PC-3 (cell line): ENCODE data around the gene PDCD10. TPM values are rescaled to one million over a fixed set of nuclear protein-coding genes. Genes with fewer than 3 reads are reported as not detected.

Source experiments
- ATAC-seq: fragments of 200-7000 bp; cut with Tn5 transposase; 2 replicates; pipeline ENCODE4 v1.9.1; 2020; ENCODE audit warnings: mild to moderate bottlenecking, moderate library complexity
- BruUV-seq: library from RNA; stranded (reverse); fragments of 400-500 nt; replicated peaks from 2 replicates; lab custom pipeline; 2021; lab: Mats Ljungman, UMichigan
- CTCF ChIA-PET: fragments of 300-600 bp; sonication (Branson Sonifier 250); formaldehyde crosslinking; loops from one replicate; lab custom pipeline; 2022; ENCODE audit warnings: antibody characterized with exemption; lab: Charles Lee
- POLR2A ChIA-PET: fragments of 300-600 bp; sonication (Branson Sonifier 250); formaldehyde crosslinking; loops from one replicate; lab custom pipeline; 2022; ENCODE audit warnings: antibody characterized with exemption; ENCODE audit not compliant: unreplicated experiment; lab: Charles Lee
- DNase-seq: peaks from one replicate; pipeline ENCODE4 v3.0.0-alpha.2; 2015
- H2AFZ ChIP-seq: fragments of 300-600 bp; sonication (generic); 2 replicates; pipeline ENCODE4 v1.6.0; 2016; ENCODE audit warnings: antibody characterized with exemption, low read length
- H3F3A ChIP-seq: fragments of 300-600 bp; sonication (generic); one replicate; pipeline ENCODE4 v1.6.0; 2017; ENCODE audit warnings: antibody characterized with exemption, low read length, control low read depth, mild to moderate bottlenecking; ENCODE audit not compliant: unreplicated experiment
- H3K27ac ChIP-seq: fragments of 300-600 bp; sonication (generic); 2 replicates; pipeline ENCODE4 v1.5.1; 2016; ENCODE audit warnings: mild to moderate bottlenecking, low read length
- H3K27me3 ChIP-seq: fragments of 300-600 bp; sonication (generic); 2 replicates; pipeline ENCODE4 v1.6.1; 2016; ENCODE audit warnings: low read length, mixed read lengths
- H3K36me3 ChIP-seq: fragments of 300-600 bp; sonication (generic); 2 replicates; pipeline ENCODE4 v1.6.1; 2016; ENCODE audit warnings: low read depth, mixed run types, low read length, mixed read lengths
- H3K4me1 ChIP-seq: fragments of 300-600 bp; sonication (generic); 2 replicates; pipeline ENCODE4 v1.5.1; 2016; ENCODE audit warnings: low read length; ENCODE audit not compliant: insufficient read depth
- H3K4me2 ChIP-seq: fragments of 300-600 bp; sonication (generic); 2 replicates; pipeline ENCODE4 v1.6.0; 2016; ENCODE audit warnings: low read length
- H3K4me3 ChIP-seq: fragments of 300-600 bp; sonication (generic); 2 replicates; pipeline ENCODE4 v1.5.1; 2016; ENCODE audit warnings: mild to moderate bottlenecking, low read length, mixed read lengths
- H3K79me2 ChIP-seq: fragments of 300-600 bp; sonication (generic); 2 replicates; pipeline ENCODE4 v1.6.1; 2017; ENCODE audit warnings: low read length, mixed read lengths
- H3K9ac ChIP-seq: fragments of 300-600 bp; sonication (generic); 2 replicates; pipeline ENCODE4 v1.6.0; 2016; ENCODE audit warnings: mild to moderate bottlenecking, low read length
- H3K9me2 ChIP-seq: fragments of 300-600 bp; sonication (generic); replicated peaks from 2 replicates; pipeline ENCODE4 v1.6.1; 2016; ENCODE audit warnings: mixed run types, low read length, mixed read lengths
- H3K9me3 ChIP-seq: fragments of 300-600 bp; sonication (generic); 2 replicates; pipeline ENCODE4 v1.6.1; 2016; ENCODE audit warnings: low read length, mixed read lengths
- H4K20me1 ChIP-seq: fragments of 300-600 bp; sonication (generic); 2 replicates; pipeline ENCODE4 v1.6.1; 2016; ENCODE audit warnings: low read length, mixed read lengths
- CTCF ChIP-seq: fragments of 300-600 bp; sonication (generic); conservative IDR thresholded peaks from 2 replicates; pipeline ENCODE4 v1.5.1; 2017; ENCODE audit warnings: antibody characterized with exemption, low read depth, mild to moderate bottlenecking, low read length
- EZH2 ChIP-seq: fragments of 300-600 bp; sonication (generic); IDR thresholded peaks from one replicate; pipeline ENCODE4 v1.6.1; 2017; ENCODE audit warnings: antibody characterized with exemption, mild to moderate bottlenecking, low read length; ENCODE audit not compliant: unreplicated experiment
- EZH2phosphoT487 ChIP-seq: fragments of 300-600 bp; sonication (generic); IDR thresholded peaks from 2 replicates; pipeline ENCODE4 v1.6.1; 2018; ENCODE audit warnings: mild to moderate bottlenecking, antibody characterized with exemption, low read length, borderline replicate concordance
- intact Hi-C: fragments of 100-400 bp; cut with micrococcal nuclease; formaldehyde crosslinking; loops from 2 replicates; pipeline ENCODE4 v1.9.0; 2023
- total RNA-seq: library from RNA; depleted of rRNA; stranded (reverse); fragments of >200 nt; gene quantifications from 2 replicates; pipeline ENCODE4 v1.2.3, GENCODE V29; 2014

Gene PDCD10
- total RNA-seq, 1 experiment from 2014 or later, result 105 TPM

GRCh38 chr3:167723025-167723512 lies 11.6 kb downstream of the PDCD10 start:
- no peak for TF ChIP-seq EZH2
- TF ChIP-seq CTCF, result no peak
- no peak for TF ChIP-seq EZH2phosphoT487
- ATAC-seq (no peak), DNase-seq (no peak)
- Histone ChIP-seq H2AFZ (no peak overlapping the region), H3K27ac (no peak overlapping the region), H3K4me3 (no peak overlapping the region), H3K4me2 (no peak overlapping the region), H3K79me2 (peaks cover 70% of the 10 kb centered on the region), H3K36me3 (peaks cover 15% of the 10 kb centered on the region; the same call in 1 of the 2 replicates), H3F3A (no peaks in the 10 kb centered on the region), H3K27me3 (no peaks in the 10 kb centered on the region), H3K9ac (no peak overlapping the region), H3K4me1 (no peaks in the 10 kb centered on the region), H3K9me3 (no peaks in the 10 kb centered on the region), H3K9me2 (no peaks in the 10 kb centered on the region), H4K20me1 (peaks cover 29% of the 10 kb centered on the region)
- ChIA-PET CTCF (no interaction called here), POLR2A (no interaction called here)
- BruUV-seq, result no TSS peak
- intact Hi-C loops, result no loop called here

- intact Hi-C loops, result no loop called here
- Histone ChIP-seq H2AFZ (no peak overlapping the region), H3K36me3 (peaks cover 18% of the 10 kb centered on the region), H3K27ac (no peak overlapping the region), H3K4me3 (no peak overlapping the region), H3F3A (no peaks in the 10 kb centered on the region), H4K20me1 (peaks cover 13% of the 10 kb centered on the region; the same call in 1 of the 2 replicates), H3K9me3 (no peaks in the 10 kb centered on the region), H3K79me2 (peaks cover 53% of the 10 kb centered on the region), H3K4me1 (no peaks in the 10 kb centered on the region), H3K27me3 (no peaks in the 10 kb centered on the region), H3K4me2 (no peak overlapping the region), H3K9me2 (no peaks in the 10 kb centered on the region), H3K9ac (no peak overlapping the region)
- no TSS peak for BruUV-seq
- ChIA-PET POLR2A (no interaction called here), CTCF (no interaction called here)
- no peak for DNase-seq
- TF ChIP-seq EZH2phosphoT487, result no peak
- TF ChIP-seq EZH2, result no peak
- no peak for ATAC-seq
Observed at GRCh38 chr3:167718582-167718981, 16.1 kb downstream of the PDCD10 start.

GRCh38 chr3:167716920-167717319 lies 17.8 kb downstream of the PDCD10 start:
- no peak for ATAC-seq
- H4K20me1 ChIP-seq, result peaks cover 12% of the 10 kb centered on the region; the same call in 1 of the 2 replicates
- DNase-seq, result no peak
- TF ChIP-seq EZH2 (no peak), EZH2phosphoT487 (no peak), CTCF (no peak)
- H3K4me3 ChIP-seq, result no peak overlapping the region
- H3F3A ChIP-seq, result no peaks in the 10 kb centered on the region
- intact Hi-C loops, result no loop called here
- POLR2A ChIA-PET, result no interaction called here
- no peaks in the 10 kb centered on the region for H3K9me2 ChIP-seq
- CTCF ChIA-PET, result no interaction called here
- no peak overlapping the region for H3K4me2 ChIP-seq
- H2AFZ ChIP-seq, result no peak overlapping the region
- peaks cover 53% of the 10 kb centered on the region for H3K79me2 ChIP-seq
- H3K9me3 ChIP-seq, result no peaks in the 10 kb centered on the region
- H3K27me3 ChIP-seq, result no peaks in the 10 kb centered on the region
- no peak overlapping the region for H3K9ac ChIP-seq
- H3K36me3 ChIP-seq, result peaks cover 18% of the 10 kb centered on the region
- BruUV-seq, result no TSS peak
- H3K4me1 ChIP-seq, result no peaks in the 10 kb centered on the region
- no peak overlapping the region for H3K27ac ChIP-seq
